SHP77 treated with DMSO at 0.1 percent for 48 hours (cell line): ENCODE results near the gene MBNL1.

ENCODE experiments used
- DNase-seq: peaks from one replicate; lab custom pipeline; 2025; lab: John Stamatoyannopoulos, UW

MBNL1 gene

DNA sequence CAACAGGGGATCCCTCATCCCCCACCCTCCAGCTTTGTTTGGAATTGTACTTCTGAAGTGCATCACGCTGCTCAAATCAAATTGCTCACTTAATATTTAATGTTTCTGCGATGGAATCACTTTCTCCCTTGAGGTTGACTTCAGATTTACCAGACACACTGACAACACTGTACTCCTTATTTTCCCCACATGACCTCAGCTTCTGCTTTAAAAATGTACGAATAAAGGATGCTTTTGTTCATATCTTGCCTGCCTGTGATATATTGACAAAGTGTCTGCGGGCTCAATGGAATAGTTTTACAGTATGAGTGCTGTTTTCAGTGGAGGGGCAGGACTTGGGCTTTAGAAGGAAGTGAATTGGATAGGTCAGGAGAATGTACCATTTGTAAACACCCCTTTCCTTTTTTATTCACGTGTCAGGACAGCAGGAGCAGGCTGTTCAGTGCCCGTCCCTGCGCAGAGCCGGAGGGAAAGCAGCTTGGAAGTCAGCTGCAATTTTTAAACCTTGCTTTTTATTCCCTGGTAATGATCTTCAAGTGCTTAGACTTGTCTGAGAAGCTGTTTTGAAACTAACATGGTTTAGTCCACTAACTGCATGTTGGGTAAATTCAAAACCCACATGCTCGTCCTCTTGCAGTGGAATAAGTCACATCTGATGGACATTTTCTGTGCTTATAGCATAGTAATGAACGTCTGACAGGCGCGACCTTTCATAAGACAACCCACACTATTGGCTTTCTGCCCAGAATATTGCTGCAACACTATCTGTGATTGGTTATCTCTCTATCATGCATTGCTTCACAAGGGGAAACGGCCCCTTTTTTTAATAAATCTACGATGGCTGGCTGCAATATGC is 29.9 kb downstream of the MBNL1 start:
- peak; percentile 88 for DNase-seq

DNA sequence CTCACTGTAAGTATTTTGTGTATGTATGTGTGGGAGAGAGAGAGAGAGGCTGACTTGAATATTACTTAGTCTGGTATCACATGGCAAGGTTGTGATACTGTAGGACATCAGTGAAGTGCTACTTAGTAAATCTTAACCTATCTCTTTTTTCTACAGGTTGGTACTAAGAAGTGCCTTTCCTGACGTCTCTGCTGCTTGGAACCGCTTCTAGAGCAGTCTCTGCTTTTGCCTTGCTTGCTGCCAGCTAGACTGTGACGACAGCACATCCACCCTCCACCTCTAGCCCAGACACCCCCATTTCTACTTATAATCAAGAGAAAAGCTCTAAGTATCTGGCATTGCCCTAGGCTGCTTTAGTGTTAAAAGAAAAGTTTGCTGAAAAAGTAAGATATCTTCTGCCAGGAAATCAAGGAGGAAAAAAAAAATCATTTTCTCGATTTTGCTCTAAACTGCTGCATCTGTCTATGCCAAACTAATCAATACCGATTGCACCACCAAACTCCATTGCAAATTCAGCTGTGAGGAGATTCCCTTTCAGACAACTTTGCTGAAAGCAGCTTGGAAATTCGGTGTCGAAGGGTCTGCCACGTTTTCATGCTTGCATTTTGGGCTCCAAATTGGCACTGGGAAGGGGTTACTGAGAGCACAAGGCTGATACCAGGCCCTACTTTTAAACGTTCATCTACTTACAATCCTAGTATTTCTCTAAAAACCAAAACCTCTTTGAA is 30.7 kb downstream of the MBNL1 start:
- no peak for DNase-seq

DNA sequence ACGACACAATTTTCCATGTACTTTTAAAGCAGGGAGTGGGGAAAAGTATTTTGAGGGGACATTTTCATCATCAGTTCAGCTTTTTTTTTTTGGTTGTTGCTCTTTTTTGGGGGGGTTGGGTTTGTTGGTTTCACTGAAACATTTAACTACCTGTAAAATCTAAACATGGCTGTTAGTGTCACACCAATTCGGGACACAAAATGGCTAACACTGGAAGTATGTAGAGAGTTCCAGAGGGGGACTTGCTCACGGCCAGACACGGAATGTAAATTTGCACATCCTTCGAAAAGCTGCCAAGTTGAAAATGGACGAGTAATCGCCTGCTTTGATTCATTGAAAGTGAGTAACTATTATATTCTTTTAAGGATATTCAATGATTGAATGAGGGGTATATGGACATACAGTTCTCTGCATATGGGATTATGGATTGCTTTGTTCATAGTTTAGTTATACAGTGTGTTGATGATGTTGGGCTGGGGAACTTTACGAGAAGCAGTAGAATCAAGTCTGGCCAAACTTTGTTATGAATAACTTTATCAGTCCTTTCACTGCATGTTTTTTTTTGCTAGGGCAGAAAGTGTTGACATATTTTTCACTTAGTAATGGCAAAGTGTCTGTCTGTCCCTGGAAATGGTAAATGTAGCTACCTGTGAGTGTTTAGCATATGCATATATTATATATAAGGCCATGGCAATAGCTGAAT is 31.5 kb downstream of the MBNL1 start:
- no peak for DNase-seq

DNA sequence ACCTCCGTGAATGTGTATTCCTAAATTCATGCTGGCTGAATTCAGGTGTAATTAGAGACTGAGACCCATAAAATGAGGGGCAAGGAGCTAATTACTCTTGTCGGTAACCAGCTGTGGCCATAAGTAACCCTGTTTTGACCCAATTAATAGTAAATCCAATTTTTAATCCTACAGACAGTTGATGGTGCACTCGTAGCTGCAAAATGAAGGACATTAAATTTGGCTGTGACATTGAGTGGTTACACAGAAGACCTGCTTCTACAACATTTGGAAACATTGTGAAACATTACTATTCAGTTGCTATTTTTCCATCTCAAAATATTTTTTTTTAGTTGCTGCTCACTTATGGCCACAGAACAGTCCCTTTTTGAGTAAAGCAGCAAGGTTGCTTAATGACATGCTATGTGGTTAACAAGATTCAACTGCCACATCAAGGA is 33.0 kb downstream of the MBNL1 start:
- no peak for DNase-seq

DNA sequence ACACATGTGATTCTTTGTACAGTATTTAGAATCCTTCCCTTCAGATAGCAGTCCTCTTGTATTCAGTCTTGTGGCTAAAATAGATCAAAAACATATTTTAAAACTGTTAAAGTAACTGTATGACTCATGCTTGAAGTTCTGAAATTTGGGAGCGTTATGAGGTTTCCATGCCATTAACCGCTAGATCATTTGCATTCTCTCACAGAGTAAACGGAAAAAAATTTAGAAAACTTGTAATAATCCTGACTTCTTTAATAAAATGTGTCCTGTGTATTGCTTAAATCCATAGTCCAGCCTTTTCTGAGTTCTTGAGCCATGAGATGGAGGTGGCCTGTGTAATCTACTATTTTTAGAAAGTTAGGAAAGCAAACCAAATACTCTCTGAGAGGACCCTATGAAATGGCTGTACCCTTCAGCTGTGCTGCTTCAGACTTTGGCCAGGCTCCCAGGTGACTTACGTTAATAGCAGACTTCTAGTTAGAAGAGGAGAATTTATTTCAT is 33.8 kb downstream of the MBNL1 start:
- DNase-seq: peak; percentile 72

DNA sequence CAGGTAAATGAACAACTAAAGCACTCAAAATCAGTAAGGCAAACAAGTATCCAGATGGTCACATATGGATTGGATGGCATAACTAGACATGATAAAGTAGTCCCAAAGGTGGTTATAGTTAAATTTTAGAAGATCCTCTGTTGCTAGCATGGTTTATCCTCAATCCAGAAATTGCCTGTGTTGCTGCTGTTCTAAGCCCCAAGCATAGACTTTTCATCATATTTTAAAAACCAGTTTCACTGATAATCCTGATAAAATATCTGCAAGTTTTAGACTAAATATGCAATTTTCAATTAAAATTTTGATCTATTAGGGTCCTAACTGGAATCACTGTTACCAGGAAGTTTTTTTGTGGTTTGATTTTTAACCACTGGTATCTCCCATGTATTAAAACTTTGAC is 35.4 kb downstream of the MBNL1 start:
- DNase-seq: no peak

DNA sequence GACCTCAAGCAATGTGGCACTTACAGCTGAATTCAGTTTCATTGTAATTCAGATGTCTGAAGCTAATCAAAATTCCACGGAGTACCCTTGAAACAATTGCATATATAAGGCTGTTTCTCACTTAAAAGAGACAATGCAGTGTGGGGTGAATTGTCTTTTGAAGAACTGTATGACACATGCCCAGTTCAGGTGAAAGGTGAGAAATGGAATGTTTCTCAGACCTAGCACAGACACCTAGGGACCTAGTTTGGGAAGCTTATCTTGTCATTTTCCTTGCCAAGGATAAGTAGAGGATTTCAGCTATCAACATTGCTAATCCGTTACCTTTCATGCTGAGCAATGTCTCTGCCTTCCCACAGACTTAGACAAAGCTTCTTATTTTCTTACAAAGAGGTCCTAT is 36.3 kb downstream of the MBNL1 start:
- DNase-seq: no peak

DNA sequence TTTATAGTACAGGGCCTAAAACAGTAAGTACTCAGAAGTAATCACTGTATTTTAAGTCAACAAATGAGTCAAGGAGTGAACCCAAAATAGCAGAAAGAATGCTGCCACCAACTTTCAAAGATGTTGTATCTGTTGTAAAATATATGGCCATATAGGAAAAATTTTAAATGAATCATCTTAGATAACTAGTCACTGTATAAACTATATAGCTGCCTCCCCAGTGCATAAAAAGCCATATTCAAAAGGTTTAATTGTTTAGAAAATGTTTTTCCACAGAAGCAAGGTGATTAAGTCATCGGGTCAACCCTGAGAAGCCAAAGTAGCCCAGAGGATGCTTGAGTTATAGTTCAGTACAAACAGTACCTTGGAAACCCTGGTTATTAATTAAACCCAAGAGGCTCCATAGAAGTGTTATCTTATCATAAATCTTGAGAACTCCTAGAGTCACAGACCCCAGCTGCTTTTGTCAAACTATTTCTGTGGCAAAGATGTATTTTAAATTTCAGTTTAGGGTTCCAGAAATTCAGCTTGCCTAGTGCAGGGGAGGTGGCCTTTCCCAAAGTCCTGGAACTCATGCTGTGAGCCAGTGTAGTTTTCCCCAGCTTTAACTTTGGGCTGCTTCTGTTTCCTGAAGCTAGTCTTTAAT is 39.2 kb downstream of the MBNL1 start:
- no peak for DNase-seq

DNA sequence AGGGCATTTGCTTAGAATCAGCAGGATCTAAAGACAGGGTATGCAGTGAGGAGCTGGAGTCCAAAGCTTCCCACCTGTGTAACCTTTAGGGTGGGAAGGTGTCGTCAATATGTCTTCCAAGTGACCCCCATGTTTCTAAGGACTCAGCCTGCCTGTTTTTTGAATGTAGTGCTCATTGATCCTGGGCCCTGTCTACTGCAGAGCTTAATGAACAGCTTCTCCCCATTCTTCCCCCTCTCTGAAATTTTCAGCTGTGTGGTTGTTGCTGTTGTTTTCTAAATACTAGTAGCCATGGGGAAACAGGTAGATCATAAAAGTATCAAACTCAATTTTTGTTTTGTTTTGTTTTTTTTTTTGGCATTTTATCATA is 39.7 kb downstream of the MBNL1 start:
- DNase-seq: no peak

DNA sequence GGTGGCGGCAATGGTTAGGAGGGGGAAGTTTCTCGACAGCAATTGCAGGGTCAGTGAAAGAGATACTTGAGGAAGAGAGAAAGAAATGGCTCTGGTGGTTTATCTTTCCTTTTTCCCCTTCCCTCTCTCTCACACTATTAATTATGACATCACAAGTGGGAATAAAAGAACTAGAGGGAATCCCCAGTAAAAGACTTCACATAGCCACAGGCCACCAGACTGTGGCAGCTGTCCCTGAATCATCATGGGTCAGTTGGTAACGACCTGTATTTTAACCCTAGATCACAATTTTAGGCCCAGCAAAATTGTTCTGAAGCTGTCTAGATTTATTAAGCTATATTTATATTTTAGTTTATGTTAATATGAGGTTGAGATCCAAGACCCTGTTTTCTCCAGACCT is 40.3 kb downstream of the MBNL1 start:
- no peak for DNase-seq

DNA sequence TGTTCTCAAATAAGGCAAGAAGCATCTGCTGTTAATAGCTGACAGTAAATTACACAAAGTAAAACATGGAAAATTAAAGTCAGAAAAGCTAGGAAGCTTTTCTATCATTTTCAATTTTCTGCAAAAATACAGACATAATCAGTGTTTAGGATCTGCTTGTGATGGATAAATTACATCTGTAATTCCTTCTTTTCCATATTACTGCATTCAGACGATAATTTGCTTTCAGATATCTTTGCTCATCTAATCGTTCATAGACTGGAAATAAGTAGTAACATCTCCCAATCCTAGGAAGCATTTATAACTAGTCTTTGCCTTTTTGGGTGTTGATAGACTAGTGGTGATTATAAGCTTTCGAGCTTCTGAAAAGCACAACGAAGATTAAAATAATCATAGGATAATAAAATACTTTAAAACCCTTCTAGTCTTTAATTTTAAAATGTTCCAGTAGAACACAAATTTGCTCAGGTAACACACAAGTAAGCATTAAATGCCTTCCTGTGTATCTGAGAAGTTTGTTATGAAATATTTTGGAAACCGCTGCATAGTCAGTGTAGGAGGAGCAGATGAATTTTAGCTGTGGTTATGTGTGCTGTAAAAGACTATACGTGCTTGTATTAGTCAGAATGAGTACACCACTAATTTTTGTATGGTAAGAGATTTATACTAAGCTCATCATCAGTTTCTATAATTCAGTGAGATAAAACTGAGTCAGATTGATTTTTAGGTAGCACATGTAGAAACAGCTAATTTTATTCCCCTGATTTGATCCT is 41.0 kb downstream of the MBNL1 start:
- no peak for DNase-seq

DNA sequence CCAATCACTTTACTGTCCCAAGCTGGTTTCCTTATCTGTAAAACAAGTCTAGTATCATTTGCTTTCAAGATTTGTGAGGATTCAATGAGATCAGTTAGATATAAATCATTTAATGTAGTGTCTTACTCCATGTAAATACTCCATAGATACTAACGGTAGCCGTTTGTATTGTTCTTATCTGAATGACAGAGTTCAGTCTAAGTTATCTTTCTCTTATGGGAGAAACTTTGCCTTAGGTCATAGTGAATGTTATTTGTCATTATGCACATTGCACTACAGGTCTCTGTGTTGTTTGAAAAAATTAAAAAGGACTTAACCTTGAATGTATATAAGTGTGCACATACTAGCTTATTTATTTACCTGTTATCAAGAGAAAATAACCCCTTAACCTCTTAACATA is 44.7 kb downstream of the MBNL1 start:
- no peak for DNase-seq

DNA sequence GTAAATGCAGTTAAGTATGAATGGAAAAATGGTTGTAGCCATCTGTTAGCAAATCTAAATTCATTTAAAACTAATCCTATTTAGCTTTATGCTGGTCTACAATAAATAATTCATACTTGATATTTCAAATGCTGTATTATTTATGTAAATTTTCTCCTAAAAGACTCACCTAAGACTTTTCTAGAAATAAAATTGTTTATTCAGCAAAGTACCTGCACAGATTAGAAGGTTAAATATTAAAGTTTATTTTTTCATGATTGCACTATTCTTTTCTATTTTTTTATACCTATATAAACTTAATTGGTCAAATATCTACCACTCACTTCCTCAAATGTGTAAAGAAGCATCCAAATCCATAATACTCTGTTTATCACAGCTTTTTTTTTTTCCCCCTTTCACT is 45.2 kb downstream of the MBNL1 start:
- DNase-seq: no peak

DNA sequence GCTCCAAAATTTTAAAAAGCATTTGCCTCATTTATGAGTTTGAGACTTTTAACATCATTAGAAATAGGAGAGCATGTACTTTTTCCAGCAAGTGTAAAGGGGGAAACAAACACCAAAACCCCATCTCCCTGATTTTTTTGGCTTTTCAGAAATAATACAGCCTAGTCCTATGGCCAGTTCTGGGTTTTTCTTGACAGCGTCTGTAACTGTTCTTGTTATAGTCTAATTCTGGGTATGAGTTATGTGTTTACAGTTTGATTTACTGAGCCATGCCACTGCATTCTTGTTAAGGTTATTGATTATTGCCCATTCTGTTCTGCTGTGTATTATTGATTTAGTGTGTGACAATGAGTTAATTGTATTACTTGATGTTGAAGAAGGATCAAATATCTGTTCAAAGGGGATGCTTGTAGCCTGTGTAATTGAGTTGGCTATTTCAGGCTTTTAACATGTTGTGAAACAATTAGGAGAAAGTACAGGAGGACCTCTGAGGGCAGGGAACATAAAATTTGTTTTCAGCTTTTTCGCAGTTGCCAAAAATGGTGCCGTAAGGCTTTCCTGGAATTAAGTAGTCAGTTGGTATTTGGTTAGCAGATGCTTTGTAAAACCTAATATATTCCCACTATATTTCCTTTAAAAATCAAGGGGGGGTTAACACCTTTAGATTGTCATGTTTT is 46.1 kb downstream of the MBNL1 start:
- no peak for DNase-seq

DNA sequence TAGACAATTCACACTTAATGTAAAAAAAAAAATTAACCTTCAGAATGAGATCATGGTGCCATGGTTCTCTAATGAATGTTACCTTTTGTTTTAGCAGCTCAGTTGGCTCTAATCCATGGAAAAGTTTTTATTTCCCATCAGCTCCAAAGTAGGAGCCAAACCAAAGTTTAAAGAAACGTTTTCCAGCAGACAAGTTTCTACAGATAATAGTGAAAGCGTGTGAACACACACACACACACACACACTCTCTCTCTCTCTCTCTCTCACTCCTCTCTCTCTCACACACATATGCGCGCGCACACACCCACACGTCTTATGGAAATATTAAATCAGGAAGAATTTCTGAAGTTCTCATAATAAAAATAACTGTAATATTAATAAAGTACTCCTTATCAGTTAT is 46.9 kb downstream of the MBNL1 start:
- DNase-seq: no peak

DNA sequence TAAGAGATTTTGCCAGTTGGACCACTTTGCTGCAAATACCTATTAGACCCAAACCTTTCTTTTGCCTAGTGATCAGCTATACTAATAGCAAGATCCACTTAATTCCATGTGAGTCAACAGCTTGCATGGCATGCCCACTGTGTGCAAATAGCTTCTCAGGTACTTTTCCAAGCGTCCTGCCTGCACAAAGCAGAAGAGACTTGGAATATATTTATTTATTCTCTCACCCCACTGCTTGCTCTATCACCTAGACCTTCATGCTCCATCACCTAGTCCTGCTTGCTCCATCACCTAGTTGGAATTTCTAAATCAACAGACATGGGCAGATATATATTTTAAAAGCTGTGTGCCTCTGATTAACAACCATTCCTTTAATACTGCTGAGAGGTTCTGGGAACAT is 47.6 kb downstream of the MBNL1 start:
- DNase-seq: no peak

DNA sequence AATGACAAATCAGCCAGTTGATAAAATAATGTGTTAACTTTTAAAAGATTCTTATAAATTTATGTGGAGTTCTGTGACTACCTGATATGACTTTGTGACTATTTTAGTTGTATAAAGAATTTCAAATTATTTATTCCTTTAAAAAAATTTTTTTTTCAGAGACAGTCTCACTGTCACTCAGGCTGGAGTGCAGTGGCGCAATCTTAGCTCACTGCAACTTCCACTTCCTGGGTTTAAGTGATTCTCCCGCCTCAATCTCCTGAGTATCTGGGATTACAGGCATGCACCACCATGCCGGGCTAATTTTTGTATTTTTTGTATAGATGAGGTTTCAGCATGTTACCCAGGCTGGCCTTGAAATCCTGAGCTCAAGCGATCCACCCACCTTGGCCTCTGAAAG is 48.5 kb downstream of the MBNL1 start:
- DNase-seq: no peak

DNA sequence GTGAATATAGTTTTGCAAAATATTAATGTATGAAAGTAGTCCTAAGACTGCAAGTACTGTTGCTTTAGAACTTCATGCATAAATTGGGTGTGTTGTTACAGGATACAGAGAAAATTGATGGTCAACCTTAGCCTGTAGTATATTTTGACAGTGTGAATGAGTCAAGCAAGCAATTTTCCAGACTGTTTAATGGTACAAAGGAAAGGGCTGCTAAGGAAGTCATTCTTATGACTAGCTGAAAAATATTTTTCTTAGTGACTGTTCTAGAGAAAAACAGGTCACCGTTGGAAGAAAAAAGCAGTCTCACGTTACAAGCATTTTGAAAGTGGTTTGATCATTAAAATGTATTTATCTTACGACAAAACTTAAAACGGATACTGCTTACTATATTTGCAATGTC is 49.2 kb downstream of the MBNL1 start:
- no peak for DNase-seq

DNA sequence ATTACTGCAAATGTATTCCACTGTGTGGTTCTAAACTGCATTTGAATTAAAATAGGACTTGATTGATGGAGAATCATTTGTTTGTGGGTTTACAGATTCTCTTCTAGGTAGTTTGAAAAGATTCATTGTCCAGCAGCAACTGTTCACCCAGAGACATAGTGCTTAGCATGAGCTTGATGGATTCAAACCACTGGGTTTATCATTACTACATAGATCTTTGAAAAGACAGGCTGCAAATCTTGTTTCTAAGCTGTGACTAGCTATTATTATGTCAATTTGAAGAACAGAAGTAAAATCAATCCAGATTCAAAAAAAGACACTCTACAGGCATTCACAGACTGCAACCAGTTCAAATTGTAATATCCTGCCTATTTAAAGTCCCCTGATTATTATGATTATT is 49.8 kb downstream of the MBNL1 start:
- DNase-seq: no peak

DNA sequence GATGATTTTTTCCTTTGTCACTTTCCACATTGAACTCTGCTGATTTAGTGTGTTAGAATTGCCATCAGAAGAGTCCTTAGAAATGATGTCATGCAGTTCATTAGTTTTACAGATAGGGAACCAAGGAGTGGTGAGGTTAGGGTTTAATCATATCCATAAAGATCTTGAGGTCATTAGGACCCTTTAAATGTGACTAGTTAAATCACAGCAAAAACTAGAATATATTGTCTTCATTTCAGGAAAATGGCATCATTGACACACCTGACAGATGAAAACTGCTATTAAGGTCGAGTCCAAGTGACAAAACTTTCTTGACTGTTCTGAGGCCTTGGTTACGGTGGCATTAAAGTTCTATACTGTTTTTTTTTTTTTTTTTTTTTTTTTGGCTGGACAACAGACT is 50.5 kb downstream of the MBNL1 start:
- DNase-seq: no peak
